Fibroblast of villous mesenchyme (primary cell): ENCODE results near the gene CCNT2. TPM values are rescaled to one million over a fixed set of nuclear protein-coding genes. Genes with fewer than 3 reads are reported as not detected.
"Not testable (repeated sequence)": the region's sequence is repeated elsewhere in the genome, so short reads cannot be mapped to it uniquely, and the experiment has no call there.

Experiments used
- DNase-seq: peaks from one replicate; pipeline ENCODE4 v3.0.0-alpha.2; 2010; ENCODE audit warnings: low read depth
- H3K4me3 ChIP-seq: 2 replicates; pipeline ENCODE4 v1.5.1; 2011; ENCODE audit warnings: low read depth, mild to moderate bottlenecking, low read length
- total RNA-seq: library from RNA; depleted of rRNA; stranded (reverse); fragments of >200 nt; gene quantifications from 2 replicates; pipeline ENCODE4 v1.2.3, GENCODE V29; 2012
- TF ChIP-seq, protein P1 (sequence below): IDR thresholded peaks from 2 replicates; pipeline ENCODE4 v1.5.1; 2012; ENCODE audit warnings: low read depth, mild to moderate bottlenecking, low read length; ENCODE audit not compliant: insufficient read depth

The CCNT2 gene
- total RNA-seq, 1 donor, result 28.9 TPM

GRCh38 chr2:134884435-134884834, 34.2 kb upstream of the CCNT2 start:
- no peak overlapping the region for H3K4me3 ChIP-seq
- DNase-seq, result no peak
- TF ChIP-seq, protein P1, sequence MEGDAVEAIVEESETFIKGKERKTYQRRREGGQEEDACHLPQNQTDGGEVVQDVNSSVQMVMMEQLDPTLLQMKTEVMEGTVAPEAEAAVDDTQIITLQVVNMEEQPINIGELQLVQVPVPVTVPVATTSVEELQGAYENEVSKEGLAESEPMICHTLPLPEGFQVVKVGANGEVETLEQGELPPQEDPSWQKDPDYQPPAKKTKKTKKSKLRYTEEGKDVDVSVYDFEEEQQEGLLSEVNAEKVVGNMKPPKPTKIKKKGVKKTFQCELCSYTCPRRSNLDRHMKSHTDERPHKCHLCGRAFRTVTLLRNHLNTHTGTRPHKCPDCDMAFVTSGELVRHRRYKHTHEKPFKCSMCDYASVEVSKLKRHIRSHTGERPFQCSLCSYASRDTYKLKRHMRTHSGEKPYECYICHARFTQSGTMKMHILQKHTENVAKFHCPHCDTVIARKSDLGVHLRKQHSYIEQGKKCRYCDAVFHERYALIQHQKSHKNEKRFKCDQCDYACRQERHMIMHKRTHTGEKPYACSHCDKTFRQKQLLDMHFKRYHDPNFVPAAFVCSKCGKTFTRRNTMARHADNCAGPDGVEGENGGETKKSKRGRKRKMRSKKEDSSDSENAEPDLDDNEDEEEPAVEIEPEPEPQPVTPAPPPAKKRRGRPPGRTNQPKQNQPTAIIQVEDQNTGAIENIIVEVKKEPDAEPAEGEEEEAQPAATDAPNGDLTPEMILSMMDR, result no peak

DNA sequence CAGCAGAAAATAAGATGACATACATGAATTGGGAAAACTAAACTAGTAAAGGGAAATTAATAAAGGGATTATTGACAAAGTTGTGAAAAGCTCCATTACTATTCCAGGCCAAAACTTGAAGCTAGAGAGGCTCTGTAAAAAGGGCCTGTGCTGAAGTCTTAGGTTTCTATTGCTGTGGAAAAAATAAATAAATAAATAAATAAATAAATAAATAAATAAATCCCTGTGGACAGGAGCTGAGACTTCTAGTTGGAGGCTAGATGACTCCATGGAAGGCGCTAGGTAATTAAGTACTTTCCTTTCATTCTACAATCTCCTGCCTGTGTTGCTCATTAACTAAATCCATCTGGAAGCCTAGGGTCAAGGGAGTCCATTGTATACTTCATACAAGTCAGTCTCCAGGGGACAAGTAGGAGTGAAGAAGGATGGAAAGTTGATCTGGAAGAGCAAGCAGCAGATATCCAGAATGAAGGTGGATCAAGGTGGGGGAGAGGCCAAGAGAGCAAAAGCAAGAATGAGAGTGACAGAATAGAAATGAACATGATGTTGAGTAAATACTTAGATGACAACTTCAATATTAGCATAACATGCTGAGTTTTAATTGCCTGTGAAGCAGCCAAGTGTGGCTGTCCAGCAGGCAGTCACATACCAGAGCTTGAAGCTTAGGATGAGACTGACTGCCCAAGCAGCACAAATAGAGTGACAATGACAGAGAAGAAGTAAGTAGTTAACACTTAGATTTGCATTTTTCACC, 26.2 kb upstream of the CCNT2 start:
- DNase-seq, result no peak
- TF ChIP-seq, protein P1, result no peak
- H3K4me3 ChIP-seq, result no peak overlapping the region

DNA sequence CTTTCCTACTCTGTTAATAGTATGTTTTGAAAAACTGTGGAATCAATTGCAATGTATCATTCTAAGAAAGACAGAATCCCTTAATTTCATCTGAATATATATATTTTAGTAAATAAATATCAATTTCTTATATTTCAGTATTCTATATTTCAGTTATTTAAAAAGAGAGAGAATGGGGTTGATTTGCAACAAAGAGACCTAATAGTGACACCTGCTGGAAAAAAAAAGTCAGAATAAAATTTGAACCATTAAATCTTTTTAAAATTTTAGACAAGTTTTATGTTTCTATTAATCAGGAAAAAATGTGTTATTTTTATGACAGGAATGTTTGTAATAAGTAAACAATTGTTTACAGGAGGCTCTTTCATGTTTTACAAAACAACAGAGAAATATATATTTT, 20.7 kb upstream of the CCNT2 start:
- TF ChIP-seq, protein P1, result peak; percentile 35
- DNase-seq, result peak; percentile 21
- H3K4me3 ChIP-seq, result no peak overlapping the region

DNA sequence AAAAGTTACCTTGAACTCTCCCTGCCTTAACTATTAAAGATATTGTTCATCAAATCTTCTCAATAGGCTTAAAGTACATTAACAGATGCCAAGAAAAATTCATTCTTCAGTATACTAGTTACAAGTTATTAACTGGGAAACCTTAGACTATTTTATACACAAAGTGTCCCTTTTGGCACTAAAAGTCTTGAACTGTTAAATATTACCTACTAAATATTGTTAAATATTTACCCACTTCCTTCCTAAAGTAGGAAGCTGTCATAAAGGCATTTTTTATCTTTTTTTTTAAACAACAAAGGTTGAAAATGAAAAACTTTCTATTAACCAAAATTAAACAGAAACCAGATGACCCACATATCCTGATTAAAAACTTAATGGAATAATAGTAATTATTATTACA, 19.4 kb upstream of the CCNT2 start:
- DNase-seq, result no peak
- TF ChIP-seq, protein P1, result no peak
- no peak overlapping the region for H3K4me3 ChIP-seq

DNA sequence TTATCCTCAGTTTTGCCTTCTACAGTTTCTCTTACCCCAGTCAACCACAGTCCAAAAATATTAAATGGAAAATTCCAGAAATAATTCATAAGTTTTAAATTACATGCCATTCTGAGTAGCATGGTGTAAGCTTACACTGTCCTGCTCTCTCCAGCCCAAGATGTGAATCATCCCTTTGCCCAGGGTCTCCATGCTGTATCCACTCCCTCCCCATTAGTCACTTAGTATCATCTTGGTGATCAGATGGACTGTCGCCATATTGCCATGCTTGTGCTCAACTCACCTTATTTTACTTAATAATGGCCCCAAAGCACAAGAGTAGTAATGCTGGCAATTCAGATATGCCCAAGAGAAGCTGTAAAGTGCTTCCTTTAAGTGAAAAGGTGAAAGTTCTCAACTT, 18.5 kb upstream of the CCNT2 start:
- TF ChIP-seq, protein P1, result no peak
- H3K4me3 ChIP-seq, result no peak overlapping the region
- no peak for DNase-seq

- DNase-seq, H3K4me3 ChIP-seq: not testable (repeated sequence)
These were observed 14.9 kb upstream of the CCNT2 start for GRCh38 chr2:134903701-134904100.

DNA sequence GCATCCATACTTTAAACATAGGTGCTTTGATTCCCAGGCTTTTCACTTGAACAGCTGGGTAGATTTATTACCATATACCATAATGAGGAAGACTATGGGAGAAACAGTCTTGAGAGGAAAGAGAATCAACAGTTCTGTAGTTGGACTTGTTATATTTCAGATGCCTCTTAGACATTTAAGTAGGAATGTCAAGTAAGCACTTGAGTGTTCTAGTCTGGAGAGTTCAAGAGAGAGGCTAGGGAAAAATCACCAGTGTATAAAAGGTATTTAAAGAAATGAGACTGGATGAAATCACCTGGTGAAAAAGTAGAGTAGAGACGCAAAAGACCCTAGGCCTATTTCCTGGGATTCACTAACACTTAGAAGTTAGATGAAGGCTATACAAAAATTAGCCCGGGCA, 13.5 kb upstream of the CCNT2 start:
- TF ChIP-seq, protein P1, result no peak
- no peak overlapping the region for H3K4me3 ChIP-seq
- no peak for DNase-seq
